ENCODE measurements around the gene MYL4.
"Not testable (repeated sequence)": the region's sequence is repeated elsewhere in the genome, so short reads cannot be mapped to it uniquely, and the experiment has no call there.

The MYL4 gene
- 0 to 0.26 reads per million in 2 donors for total RNA-seq

- no peak for DNase-seq
Measured at GRCh38 chr17:47208744-47209488, at the start of gene MYL4. Gene MYL4 (plus strand): TSS chr17:47209348. CDS start chr17:47209423, 75 bp downstream.

- DNase-seq: no peak
Measured at GRCh38 chr17:47162013-47162622, 47.0 kb upstream of the MYL4 start.

GRCh38 chr17:47164263-47164662, 44.9 kb upstream of the MYL4 start:
- DNase-seq: no peak

GRCh38 chr17:47165137-47165536, 44.0 kb upstream of the MYL4 start:
- no peak for DNase-seq

GRCh38 chr17:47166854-47167253, 42.3 kb upstream of the MYL4 start:
- not testable (repeated sequence) for DNase-seq

GRCh38 chr17:47168896-47169295, 40.3 kb upstream of the MYL4 start:
- DNase-seq: not testable (repeated sequence)

- no peak for DNase-seq
Measured at GRCh38 chr17:47170710-47171109, 38.4 kb upstream of the MYL4 start.

GRCh38 chr17:47172696-47173565, 36.2 kb upstream of the MYL4 start:
- DNase-seq: no peak

- DNase-seq: not testable (repeated sequence)
Measured at GRCh38 chr17:47174823-47175222, 34.3 kb upstream of the MYL4 start.

- DNase-seq: no peak
Measured at GRCh38 chr17:47176389-47176826, 32.7 kb upstream of the MYL4 start.

- no peak for DNase-seq
Measured at GRCh38 chr17:47177261-47177660, 31.9 kb upstream of the MYL4 start.

GRCh38 chr17:47179141-47179540, 30.0 kb upstream of the MYL4 start:
- DNase-seq: no peak

- no peak for DNase-seq
Measured at GRCh38 chr17:47180337-47180736, 28.8 kb upstream of the MYL4 start.

- not testable (repeated sequence) for DNase-seq
Measured at GRCh38 chr17:47180988-47181387, 28.2 kb upstream of the MYL4 start.

- no peak for DNase-seq
Measured at GRCh38 chr17:47184681-47185080, 24.5 kb upstream of the MYL4 start.

GRCh38 chr17:47188271-47188875, 20.8 kb upstream of the MYL4 start:
- DNase-seq: no peak

GRCh38 chr17:47188876-47189731, 20.0 kb upstream of the MYL4 start, which contains the start of gene CDC27:
Gene CDC27 (minus strand): TSS chr17:47189295. CDS start chr17:47189172, 123 bp downstream.
- DNase-seq: peak; percentile 88

GRCh38 chr17:47189732-47190237, 19.4 kb upstream of the MYL4 start:
- DNase-seq: no peak

- DNase-seq: no peak
Measured at GRCh38 chr17:47190243-47190642, 18.9 kb upstream of the MYL4 start.

GRCh38 chr17:47190770-47191169, 18.4 kb upstream of the MYL4 start:
- no peak for DNase-seq

- no peak for DNase-seq
Measured at GRCh38 chr17:47192554-47192953, 16.6 kb upstream of the MYL4 start.
